HEK293 (cell line): ENCODE measurements around the gene HMOX1.

Experiments used
- ATF2 ChIP-seq: fragments of 450-650 bp; formaldehyde crosslinking; IDR thresholded peaks from 2 replicates; pipeline ENCODE4 v1.5.1; 2016; ENCODE audit warnings: missing biosample characterization, missing genetic modification characterization, low read depth
- KLF8 ChIP-seq: fragments of 450-650 bp; formaldehyde crosslinking; IDR thresholded peaks from 2 replicates; pipeline ENCODE4 v1.5.1; 2016; ENCODE audit warnings: missing biosample characterization, missing genetic modification characterization
- ZNF133 ChIP-seq: fragments of 450-650 bp; formaldehyde crosslinking; IDR thresholded peaks from 2 replicates; pipeline ENCODE4 v1.5.1; 2016; ENCODE audit warnings: missing biosample characterization, missing genetic modification characterization
- TF ChIP-seq, protein P1 (sequence below): IDR thresholded peaks from 2 replicates; pipeline ENCODE4 v1.6.1; 2011; ENCODE audit warnings: mild to moderate bottlenecking, low read depth, low read length, borderline replicate concordance
- TF ChIP-seq, protein P2 (sequence below): fragments of 450-650 bp; formaldehyde crosslinking; IDR thresholded peaks from 2 replicates; pipeline ENCODE4 v1.5.1; 2016; ENCODE audit warnings: missing biosample characterization, missing genetic modification characterization
- TF ChIP-seq, protein P3 (sequence below): fragments of 450-650 bp; formaldehyde crosslinking; IDR thresholded peaks from 2 replicates; pipeline ENCODE4 v1.5.1; 2016; ENCODE audit warnings: missing biosample characterization, missing genetic modification characterization

DNA sequence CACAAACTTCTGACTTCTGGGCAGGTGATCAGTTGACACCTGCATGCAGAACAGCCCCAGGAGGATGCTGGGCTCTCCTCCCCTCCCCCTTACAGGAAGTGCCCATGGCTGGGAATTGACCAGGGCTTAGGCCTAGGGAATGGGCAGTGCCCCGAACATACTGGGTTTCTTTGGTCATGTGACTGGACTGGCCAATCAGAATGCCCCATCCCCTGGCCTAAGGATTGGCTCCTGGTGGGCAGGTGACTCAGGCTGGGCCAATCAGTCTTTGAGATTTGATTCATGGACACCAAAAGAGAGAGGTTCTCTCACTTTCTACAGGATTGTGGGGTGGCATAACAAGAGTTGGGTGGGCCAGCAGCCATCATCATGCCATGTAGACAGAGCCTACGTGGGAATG, 56.2 kb downstream of the HMOX1 start:
- TF ChIP-seq ATF2 (no peak), ZNF133 (tag by site-specific recombination) (no peak), KLF8 (tag by site-specific recombination) (no peak)
- TF ChIP-seq, protein P1, sequence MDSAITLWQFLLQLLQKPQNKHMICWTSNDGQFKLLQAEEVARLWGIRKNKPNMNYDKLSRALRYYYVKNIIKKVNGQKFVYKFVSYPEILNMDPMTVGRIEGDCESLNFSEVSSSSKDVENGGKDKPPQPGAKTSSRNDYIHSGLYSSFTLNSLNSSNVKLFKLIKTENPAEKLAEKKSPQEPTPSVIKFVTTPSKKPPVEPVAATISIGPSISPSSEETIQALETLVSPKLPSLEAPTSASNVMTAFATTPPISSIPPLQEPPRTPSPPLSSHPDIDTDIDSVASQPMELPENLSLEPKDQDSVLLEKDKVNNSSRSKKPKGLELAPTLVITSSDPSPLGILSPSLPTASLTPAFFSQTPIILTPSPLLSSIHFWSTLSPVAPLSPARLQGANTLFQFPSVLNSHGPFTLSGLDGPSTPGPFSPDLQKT: no peak
- TF ChIP-seq, protein P2, sequence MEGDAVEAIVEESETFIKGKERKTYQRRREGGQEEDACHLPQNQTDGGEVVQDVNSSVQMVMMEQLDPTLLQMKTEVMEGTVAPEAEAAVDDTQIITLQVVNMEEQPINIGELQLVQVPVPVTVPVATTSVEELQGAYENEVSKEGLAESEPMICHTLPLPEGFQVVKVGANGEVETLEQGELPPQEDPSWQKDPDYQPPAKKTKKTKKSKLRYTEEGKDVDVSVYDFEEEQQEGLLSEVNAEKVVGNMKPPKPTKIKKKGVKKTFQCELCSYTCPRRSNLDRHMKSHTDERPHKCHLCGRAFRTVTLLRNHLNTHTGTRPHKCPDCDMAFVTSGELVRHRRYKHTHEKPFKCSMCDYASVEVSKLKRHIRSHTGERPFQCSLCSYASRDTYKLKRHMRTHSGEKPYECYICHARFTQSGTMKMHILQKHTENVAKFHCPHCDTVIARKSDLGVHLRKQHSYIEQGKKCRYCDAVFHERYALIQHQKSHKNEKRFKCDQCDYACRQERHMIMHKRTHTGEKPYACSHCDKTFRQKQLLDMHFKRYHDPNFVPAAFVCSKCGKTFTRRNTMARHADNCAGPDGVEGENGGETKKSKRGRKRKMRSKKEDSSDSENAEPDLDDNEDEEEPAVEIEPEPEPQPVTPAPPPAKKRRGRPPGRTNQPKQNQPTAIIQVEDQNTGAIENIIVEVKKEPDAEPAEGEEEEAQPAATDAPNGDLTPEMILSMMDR (tag by site-specific recombination): no peak
- TF ChIP-seq, protein P3, sequence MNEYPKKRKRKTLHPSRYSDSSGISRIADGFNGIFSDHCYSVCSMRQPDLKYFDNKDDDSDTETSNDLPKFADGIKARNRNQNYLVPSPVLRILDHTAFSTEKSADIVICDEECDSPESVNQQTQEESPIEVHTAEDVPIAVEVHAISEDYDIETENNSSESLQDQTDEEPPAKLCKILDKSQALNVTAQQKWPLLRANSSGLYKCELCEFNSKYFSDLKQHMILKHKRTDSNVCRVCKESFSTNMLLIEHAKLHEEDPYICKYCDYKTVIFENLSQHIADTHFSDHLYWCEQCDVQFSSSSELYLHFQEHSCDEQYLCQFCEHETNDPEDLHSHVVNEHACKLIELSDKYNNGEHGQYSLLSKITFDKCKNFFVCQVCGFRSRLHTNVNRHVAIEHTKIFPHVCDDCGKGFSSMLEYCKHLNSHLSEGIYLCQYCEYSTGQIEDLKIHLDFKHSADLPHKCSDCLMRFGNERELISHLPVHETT (tag by site-specific recombination): no peak
